HEK293 (cell line): ENCODE results near the gene CCDC167.

Experiments
- CTCF ChIA-PET: fragments of 350-600 bp; formaldehyde crosslinking; extraction: SDS; loops from one replicate; lab custom pipeline; 2021; ENCODE audit warnings: antibody characterized with exemption; lab: Yijun Ruan, JAX
- POLR2A ChIA-PET: fragments of 300-600 bp; formaldehyde crosslinking; extraction: SDS; loops from one replicate; lab custom pipeline; 2020; ENCODE audit warnings: antibody characterized with exemption, inconsistent platforms; lab: Yijun Ruan, JAX
- H3K27ac ChIP-seq: fragments of 200-500 bp; sonication (Bioruptor generic); 2 replicates; pipeline ENCODE4 v1.5.1; 2014; ENCODE audit warnings: low read depth, low read length, control low read depth, inconsistent platforms; ENCODE audit errors: extremely low read depth
- H3K36me3 ChIP-seq, 2 experiments: fragments of 200-500 bp in 1 of 2; sonication (Bioruptor generic) in 1 of 2; 1 replicate in 1 of 2; 2 replicates in 1 of 2; pipeline ENCODE4 v1.5.1; 2014 to 2017; ENCODE audit warnings: inconsistent platforms in 2 of 2, low read length in 2 of 2; ENCODE audit not compliant: control insufficient read depth in 2 of 2, insufficient read depth in 1 of 2
- H3K4me1 ChIP-seq: fragments of 200-500 bp; sonication (Bioruptor generic); 2 replicates; pipeline ENCODE4 v1.5.1; 2014; ENCODE audit warnings: mild to moderate bottlenecking, low read length, inconsistent platforms; ENCODE audit not compliant: control insufficient read depth, insufficient read depth
- H3K4me3 ChIP-seq: 2 replicates; pipeline ENCODE4 v1.5.1; 2011; ENCODE audit warnings: low read depth, mild to moderate bottlenecking, control low read depth, low read length, moderate library complexity
- H3K9me3 ChIP-seq: fragments of 200-500 bp; sonication (Bioruptor generic); 2 replicates; pipeline ENCODE4 v1.5.1; 2014; ENCODE audit warnings: low read depth, low read length, inconsistent platforms; ENCODE audit not compliant: control insufficient read depth, insufficient read depth
- CTCF ChIP-seq: fragments of 450-650 bp; formaldehyde crosslinking; IDR thresholded peaks from 2 replicates; pipeline ENCODE4 v1.5.1; 2016; ENCODE audit warnings: missing biosample characterization, missing genetic modification characterization
- GLIS1 ChIP-seq: fragments of 450-650 bp; formaldehyde crosslinking; IDR thresholded peaks from 2 replicates; pipeline ENCODE4 v1.5.1; 2016; ENCODE audit warnings: missing biosample characterization, missing genetic modification characterization
- IKZF3 ChIP-seq: fragments of 450-650 bp; IDR thresholded peaks from 2 replicates; pipeline ENCODE4 v1.5.0; 2018; ENCODE audit warnings: missing biosample characterization, mild to moderate bottlenecking, missing genetic modification characterization, moderate library complexity
- KLF17 ChIP-seq: fragments of 450-650 bp; formaldehyde crosslinking; IDR thresholded peaks from 2 replicates; pipeline ENCODE4 v1.5.1; 2016; ENCODE audit warnings: missing biosample characterization, missing genetic modification characterization
- SP2 ChIP-seq: fragments of 450-650 bp; formaldehyde crosslinking; IDR thresholded peaks from 2 replicates; pipeline ENCODE4 v1.5.1; 2016; ENCODE audit warnings: missing biosample characterization, missing genetic modification characterization
- TCF7L2 ChIP-seq: IDR thresholded peaks from 2 replicates; pipeline ENCODE4 v1.6.1; 2011; ENCODE audit warnings: low read depth, mild to moderate bottlenecking, inconsistent platforms, low read length, moderate library complexity, borderline replicate concordance
- ZBTB17 ChIP-seq: fragments of 450-650 bp; formaldehyde crosslinking; IDR thresholded peaks from 2 replicates; pipeline ENCODE4 v1.5.1; 2016; ENCODE audit warnings: missing biosample characterization, missing genetic modification characterization
- ZBTB44 ChIP-seq: fragments of 450-650 bp; IDR thresholded peaks from 2 replicates; pipeline ENCODE4 v1.5.1; 2018; ENCODE audit warnings: missing biosample characterization, mild to moderate bottlenecking, missing genetic modification characterization
- ZBTB49 ChIP-seq: fragments of 450-650 bp; formaldehyde crosslinking; IDR thresholded peaks from 2 replicates; pipeline ENCODE4 v1.5.1; 2016; ENCODE audit warnings: missing biosample characterization, missing genetic modification characterization, low read depth
- ZNF155 ChIP-seq: fragments of 450-650 bp; formaldehyde crosslinking; IDR thresholded peaks from 2 replicates; pipeline ENCODE4 v1.5.1; 2016; ENCODE audit warnings: missing biosample characterization, missing genetic modification characterization
- ZNF239 ChIP-seq: fragments of 450-650 bp; formaldehyde crosslinking; IDR thresholded peaks from 2 replicates; pipeline ENCODE4 v1.5.1; 2016; ENCODE audit warnings: missing biosample characterization, missing genetic modification characterization
- ZNF302 ChIP-seq: fragments of 450-650 bp; formaldehyde crosslinking; IDR thresholded peaks from 2 replicates; pipeline ENCODE4 v1.5.1; 2016; ENCODE audit warnings: missing biosample characterization, missing genetic modification characterization, low read depth
- ZNF37A ChIP-seq: fragments of 450-650 bp; IDR thresholded peaks from 2 replicates; pipeline ENCODE4 v1.5.1; 2018; ENCODE audit warnings: missing biosample characterization, missing genetic modification characterization
- ZNF488 ChIP-seq: fragments of 450-650 bp; formaldehyde crosslinking; IDR thresholded peaks from 2 replicates; pipeline ENCODE4 v1.5.1; 2016; ENCODE audit warnings: missing biosample characterization, missing genetic modification characterization
- ZNF510 ChIP-seq: fragments of 450-650 bp; formaldehyde crosslinking; IDR thresholded peaks from 2 replicates; pipeline ENCODE4 v1.5.1; 2018; ENCODE audit warnings: mild to moderate bottlenecking, missing genetic modification characterization, missing biosample characterization; ENCODE audit not compliant: insufficient replicate concordance
- ZNF548 ChIP-seq: fragments of 450-650 bp; formaldehyde crosslinking; IDR thresholded peaks from 2 replicates; pipeline ENCODE4 v1.5.1; 2016; ENCODE audit warnings: missing biosample characterization, missing genetic modification characterization
- ZNF585B ChIP-seq: fragments of 450-650 bp; formaldehyde crosslinking; IDR thresholded peaks from 2 replicates; pipeline ENCODE4 v1.5.1; 2016; ENCODE audit warnings: missing biosample characterization, missing genetic modification characterization
- ZNF600 ChIP-seq: fragments of 450-650 bp; formaldehyde crosslinking; IDR thresholded peaks from 2 replicates; pipeline ENCODE4 v1.5.1; 2016; ENCODE audit warnings: missing biosample characterization, missing genetic modification characterization
- ZNF639 ChIP-seq: fragments of 450-650 bp; formaldehyde crosslinking; IDR thresholded peaks from 2 replicates; pipeline ENCODE4 v1.5.1; 2016; ENCODE audit warnings: missing biosample characterization, missing genetic modification characterization
- ZNF654 ChIP-seq: fragments of 450-650 bp; formaldehyde crosslinking; IDR thresholded peaks from 2 replicates; pipeline ENCODE4 v1.5.1; 2016; ENCODE audit warnings: low read depth, missing biosample characterization, missing genetic modification characterization
- ZNF664 ChIP-seq: fragments of 450-650 bp; formaldehyde crosslinking; IDR thresholded peaks from 2 replicates; pipeline ENCODE4 v1.5.1; 2016; ENCODE audit warnings: missing biosample characterization, missing genetic modification characterization
- ZNF677 ChIP-seq: fragments of 450-650 bp; IDR thresholded peaks from 2 replicates; pipeline ENCODE4 v1.5.0; 2018; ENCODE audit warnings: missing biosample characterization, mild to moderate bottlenecking, missing genetic modification characterization, moderate library complexity
- ZNF707 ChIP-seq: fragments of 450-650 bp; formaldehyde crosslinking; IDR thresholded peaks from 2 replicates; pipeline ENCODE4 v1.5.1; 2016; ENCODE audit warnings: missing biosample characterization, missing genetic modification characterization
- ZNF768 ChIP-seq: fragments of 450-650 bp; formaldehyde crosslinking; IDR thresholded peaks from 2 replicates; pipeline ENCODE4 v1.5.1; 2018; ENCODE audit warnings: missing biosample characterization, mild to moderate bottlenecking, missing genetic modification characterization

The CCDC167 gene

GRCh38 chr6:37514837-37515236 is 15.1 kb upstream of the CCDC167 start:
- peaks cover 11% of the 10 kb centered on the region for H3K4me1 ChIP-seq
- TF ChIP-seq GLIS1 (tag by site-specific recombination) (peak; percentile 74), ZNF707 (no peak)
- no peak overlapping the region for H3K27ac ChIP-seq
- CTCF ChIA-PET, result no interaction called here
- H3K36me3 ChIP-seq, result no peaks in the 10 kb centered on the region
- no peaks in the 10 kb centered on the region for H3K9me3 ChIP-seq
- no peak overlapping the region for H3K4me3 ChIP-seq
- POLR2A ChIA-PET, result no interaction called here

GRCh38 chr6:37514321-37514771 is 14.7 kb upstream of the CCDC167 start:
- no peaks in the 10 kb centered on the region for H3K9me3 ChIP-seq
- no peak overlapping the region for H3K27ac ChIP-seq
- no peaks in the 10 kb centered on the region for H3K36me3 ChIP-seq
- CTCF ChIA-PET, result no interaction called here
- H3K4me3 ChIP-seq, result no peak overlapping the region
- POLR2A ChIA-PET, result no interaction called here
- H3K4me1 ChIP-seq, result peaks cover 11% of the 10 kb centered on the region
- TF ChIP-seq IKZF3 (no peak), ZNF664 (peak; percentile 70; the same call in 1 of the 2 replicates), ZNF37A (tag by site-specific recombination) (no peak), ZNF677 (tag by site-specific recombination) (no peak), SP2 (no peak), ZNF155 (tag by site-specific recombination) (no peak), ZNF639 (tag by site-specific recombination) (no peak), ZBTB44 (tag by site-specific recombination) (no peak), CTCF (no peak), ZNF600 (tag by site-specific recombination) (no peak), ZNF239 (tag by site-specific recombination) (no peak), ZBTB17 (tag by site-specific recombination) (peak; percentile 72), ZNF488 (no peak), ZNF654 (no peak), ZNF510 (tag by site-specific recombination) (no peak), KLF17 (peak; percentile 64; the same call in 1 of the 2 replicates), ZNF768 (peak; percentile 96), ZNF302 (tag by site-specific recombination) (no peak), ZNF585B (tag by site-specific recombination) (no peak), ZBTB49 (tag by site-specific recombination) (no peak), ZNF548 (tag by site-specific recombination) (no peak), TCF7L2 (no peak)
